Neural progenitor cell (in vitro differentiated cells): ENCODE measurements around the gene PPIA.
"Not testable (repeated sequence)": the region's sequence is repeated elsewhere in the genome, so short reads cannot be mapped to it uniquely, and the experiment has no call there.

Source experiments
- EZH2 ChIP-seq: fragments of 200-600 bp; sonication (generic); IDR thresholded peaks from 2 replicates; pipeline ENCODE4 v1.6.1; 2017; ENCODE audit warnings: antibody characterized with exemption, mild to moderate bottlenecking, moderate library complexity
- EZH2phosphoT487 ChIP-seq: fragments of 200-600 bp; sonication (generic); IDR thresholded peaks from 2 replicates; pipeline ENCODE4 v1.6.1; 2017; ENCODE audit warnings: antibody characterized with exemption
- TF ChIP-seq, protein P1 (sequence below): fragments of 200-600 bp; sonication (generic); IDR thresholded peaks from 2 replicates; pipeline ENCODE4 v1.5.1; 2017; ENCODE audit warnings: antibody characterized with exemption, mild to moderate bottlenecking

DNA sequence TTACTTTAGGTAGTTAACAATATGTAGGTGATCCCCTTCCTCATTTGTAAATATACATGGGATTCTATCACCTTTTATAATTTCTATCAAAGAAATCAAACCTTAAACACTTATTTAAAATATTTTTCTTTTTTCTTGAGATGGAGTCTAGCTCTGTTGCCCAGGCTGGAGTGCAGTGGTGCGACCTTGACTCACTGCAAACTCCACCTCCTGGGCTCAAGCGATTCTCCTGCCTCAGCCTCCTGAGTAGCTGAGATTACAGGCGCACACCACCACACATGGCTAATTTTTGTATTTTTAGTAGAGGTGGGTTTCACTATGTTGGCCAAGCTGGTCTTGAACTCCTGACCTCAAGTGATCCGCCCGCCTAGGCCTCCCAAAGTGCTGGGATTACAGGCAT, 47.0 kb downstream of the PPIA start:
- TF ChIP-seq, protein P1, sequence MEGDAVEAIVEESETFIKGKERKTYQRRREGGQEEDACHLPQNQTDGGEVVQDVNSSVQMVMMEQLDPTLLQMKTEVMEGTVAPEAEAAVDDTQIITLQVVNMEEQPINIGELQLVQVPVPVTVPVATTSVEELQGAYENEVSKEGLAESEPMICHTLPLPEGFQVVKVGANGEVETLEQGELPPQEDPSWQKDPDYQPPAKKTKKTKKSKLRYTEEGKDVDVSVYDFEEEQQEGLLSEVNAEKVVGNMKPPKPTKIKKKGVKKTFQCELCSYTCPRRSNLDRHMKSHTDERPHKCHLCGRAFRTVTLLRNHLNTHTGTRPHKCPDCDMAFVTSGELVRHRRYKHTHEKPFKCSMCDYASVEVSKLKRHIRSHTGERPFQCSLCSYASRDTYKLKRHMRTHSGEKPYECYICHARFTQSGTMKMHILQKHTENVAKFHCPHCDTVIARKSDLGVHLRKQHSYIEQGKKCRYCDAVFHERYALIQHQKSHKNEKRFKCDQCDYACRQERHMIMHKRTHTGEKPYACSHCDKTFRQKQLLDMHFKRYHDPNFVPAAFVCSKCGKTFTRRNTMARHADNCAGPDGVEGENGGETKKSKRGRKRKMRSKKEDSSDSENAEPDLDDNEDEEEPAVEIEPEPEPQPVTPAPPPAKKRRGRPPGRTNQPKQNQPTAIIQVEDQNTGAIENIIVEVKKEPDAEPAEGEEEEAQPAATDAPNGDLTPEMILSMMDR: not testable (repeated sequence)
- not testable (repeated sequence) for TF ChIP-seq EZH2, EZH2phosphoT487
